ENCODE results near the gene MRPL50.

- TF ChIP-seq CTCF (IDR thresholded peaks at IDR 0.05; ENCODE audit: insufficient read depth, low read depth, low read length) (no peak), EZH2 (IDR thresholded peaks at IDR 0.05; ENCODE audit: insufficient read depth, low read length) (no peak)
Measured at GRCh38 chr9:101352892-101353463, 45.4 kb downstream of the MRPL50 start.

Measured in astrocyte (in vitro differentiated cells and primary cell).